NT2/D1 (cell line): ENCODE measurements around the gene PPP4R3B.

ENCODE experiments used
- DNase-seq: peaks from one replicate; pipeline ENCODE4 v3.0.0-alpha.2; 2011; ENCODE audit warnings: low read depth, low spot score
- H3K27me3 ChIP-seq: 2 replicates; pipeline ENCODE4 v1.6.0; 2011; ENCODE audit warnings: mild to moderate bottlenecking; ENCODE audit not compliant: insufficient read length, insufficient read depth
- H3K36me3 ChIP-seq: 2 replicates; pipeline ENCODE4 v1.6.1; 2011; ENCODE audit warnings: mild to moderate bottlenecking, low read length, mixed read lengths; ENCODE audit not compliant: insufficient read depth, insufficient read length
- H3K4me1 ChIP-seq: 2 replicates; pipeline ENCODE4 v1.5.1; 2011; ENCODE audit not compliant: insufficient read depth, insufficient read length
- H3K4me3 ChIP-seq: 2 replicates; pipeline ENCODE4 v1.5.1; 2011; ENCODE audit warnings: low read depth; ENCODE audit not compliant: insufficient read length
- H3K9ac ChIP-seq: 2 replicates; pipeline ENCODE4 v1.6.0; 2011; ENCODE audit warnings: low read depth; ENCODE audit not compliant: insufficient read length
- H3K9me3 ChIP-seq: 2 replicates; pipeline ENCODE4 v1.5.1; 2011; ENCODE audit warnings: mild to moderate bottlenecking, low read length; ENCODE audit not compliant: insufficient read depth
- SUZ12 ChIP-seq: IDR thresholded peaks from 2 replicates; pipeline ENCODE4 v1.6.1; 2011; ENCODE audit not compliant: insufficient read length, insufficient read depth; ENCODE audit errors: extremely low read depth
- YY1 ChIP-seq: IDR thresholded peaks from 2 replicates; pipeline ENCODE4 v1.6.1; 2011; ENCODE audit not compliant: insufficient read length, insufficient read depth
- ZNF274 ChIP-seq: IDR thresholded peaks from 2 replicates; pipeline ENCODE4 v1.6.1; 2011; ENCODE audit warnings: mild to moderate bottlenecking, low read depth, low read length

PPP4R3B gene

GRCh38 chr2:55617175-55618024 is at the start of gene PPP4R3B:
PPP4R3B (minus strand) TSS chr2:55617622; CDS start chr2:55617285, 337 bp downstream.
- peak; percentile 80 for TF ChIP-seq YY1
- TF ChIP-seq ZNF274: no peak
- TF ChIP-seq SUZ12: no peak

DNA sequence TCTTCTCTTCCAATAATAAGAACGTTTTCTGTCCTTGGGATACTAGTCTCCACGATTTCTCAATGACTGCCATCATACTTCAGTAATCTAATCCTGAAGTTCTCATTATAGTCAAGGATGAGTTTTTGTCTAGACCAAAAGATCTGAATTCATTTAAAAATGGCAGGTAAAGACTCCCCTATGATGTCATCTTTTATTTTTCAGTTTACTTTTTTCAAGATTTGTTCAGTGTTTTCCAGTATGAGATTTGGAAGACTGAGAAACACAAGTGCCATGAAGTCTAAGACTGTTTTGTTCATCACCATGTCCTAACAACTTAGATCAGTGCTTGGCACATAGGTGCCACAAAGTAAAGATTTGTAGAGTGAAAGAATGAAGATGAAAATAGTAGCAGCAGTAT is 35.8 kb upstream of the PPP4R3B start:
- Histone ChIP-seq H3K9ac (no peak overlapping the region), H3K36me3 (peaks cover 52% of the 10 kb centered on the region), H3K9me3 (peaks cover 11% of the 10 kb centered on the region; the same call in 1 of the 2 replicates), H3K27me3 (no peaks in the 10 kb centered on the region), H3K4me1 (no peaks in the 10 kb centered on the region), H3K4me3 (no peak overlapping the region)
- DNase-seq: no peak
- TF ChIP-seq ZNF274 (no peak), SUZ12 (no peak), YY1 (no peak)

More at GRCh38 chr2:55617175-55618024, at the start of gene PPP4R3B:
- peak; percentile 98 for DNase-seq
- Histone ChIP-seq H3K27me3 (no peaks in the 10 kb centered on the region), H3K4me1 (no peaks in the 10 kb centered on the region), H3K9me3 (no peaks in the 10 kb centered on the region), H3K4me3 (peak within 1 kb of the TSS; percentile 94), H3K9ac (peak within 1 kb of the TSS; percentile 97), H3K36me3 (peaks cover 31% of the 10 kb centered on the region)

DNA sequence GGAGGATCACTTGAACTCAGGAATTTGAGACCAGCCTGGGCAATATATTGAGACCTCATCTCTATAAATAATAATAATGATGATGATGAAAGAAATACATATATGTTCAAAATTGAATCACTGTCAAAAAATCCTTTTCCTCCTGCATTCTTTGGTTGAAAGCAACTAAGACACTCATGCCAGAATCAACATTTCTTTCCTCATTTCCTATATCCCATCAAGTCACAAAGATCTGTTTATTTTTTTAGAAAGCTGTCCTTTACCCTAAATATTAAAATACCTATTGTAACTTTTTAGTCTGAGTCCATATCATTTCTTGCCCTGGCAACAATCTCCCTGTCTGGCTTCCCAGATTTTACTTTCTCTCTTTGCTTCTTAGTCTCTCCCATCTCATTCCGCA is 31.8 kb upstream of the PPP4R3B start:
- H3K27me3 ChIP-seq: no peaks in the 10 kb centered on the region
- no peak overlapping the region for H3K4me3 ChIP-seq
- H3K36me3 ChIP-seq: peaks cover 58% of the 10 kb centered on the region
- DNase-seq: no peak
- H3K9me3 ChIP-seq: peaks cover 11% of the 10 kb centered on the region; the same call in 1 of the 2 replicates
- TF ChIP-seq ZNF274 (no peak), SUZ12 (no peak), YY1 (no peak)
- H3K4me1 ChIP-seq: no peaks in the 10 kb centered on the region
- no peak overlapping the region for H3K9ac ChIP-seq

- no peaks in the 10 kb centered on the region for H3K9me3 ChIP-seq
- no peak overlapping the region for H3K4me3 ChIP-seq
- peaks cover 45% of the 10 kb centered on the region for H3K36me3 ChIP-seq
- H3K4me1 ChIP-seq: no peaks in the 10 kb centered on the region
- H3K27me3 ChIP-seq: no peaks in the 10 kb centered on the region
- H3K9ac ChIP-seq: no peak overlapping the region
- TF ChIP-seq YY1 (no peak), SUZ12 (no peak), ZNF274 (no peak)
- DNase-seq: no peak
Observed at GRCh38 chr2:55636831-55637230, 19.4 kb upstream of the PPP4R3B start.

DNA sequence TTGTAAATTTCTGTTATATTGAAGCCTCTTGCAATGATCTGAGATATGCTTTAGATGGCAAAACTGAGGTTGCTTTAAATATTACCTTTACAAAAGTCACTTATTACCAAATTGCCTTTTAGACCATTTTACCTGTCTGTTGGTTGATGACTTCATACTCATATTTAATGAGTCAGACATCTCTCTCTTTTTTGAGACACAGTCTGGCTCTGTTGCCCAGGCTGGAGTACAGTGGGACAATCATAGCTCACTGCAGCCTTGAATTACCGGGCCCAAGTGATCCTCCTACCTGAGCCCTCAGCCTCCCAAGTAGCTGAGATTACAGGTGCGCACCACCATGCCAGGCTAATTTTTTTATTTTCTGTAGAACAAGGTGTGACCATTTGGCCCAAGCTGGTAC is 11.5 kb upstream of the PPP4R3B start:
- Histone ChIP-seq H3K4me3 (no peak overlapping the region), H3K9me3 (no peaks in the 10 kb centered on the region), H3K36me3 (peaks cover 4% of the 10 kb centered on the region), H3K4me1 (no peaks in the 10 kb centered on the region), H3K27me3 (no peaks in the 10 kb centered on the region), H3K9ac (no peak overlapping the region)
- TF ChIP-seq YY1 (no peak), ZNF274 (no peak), SUZ12 (no peak)
- DNase-seq: no peak

DNA sequence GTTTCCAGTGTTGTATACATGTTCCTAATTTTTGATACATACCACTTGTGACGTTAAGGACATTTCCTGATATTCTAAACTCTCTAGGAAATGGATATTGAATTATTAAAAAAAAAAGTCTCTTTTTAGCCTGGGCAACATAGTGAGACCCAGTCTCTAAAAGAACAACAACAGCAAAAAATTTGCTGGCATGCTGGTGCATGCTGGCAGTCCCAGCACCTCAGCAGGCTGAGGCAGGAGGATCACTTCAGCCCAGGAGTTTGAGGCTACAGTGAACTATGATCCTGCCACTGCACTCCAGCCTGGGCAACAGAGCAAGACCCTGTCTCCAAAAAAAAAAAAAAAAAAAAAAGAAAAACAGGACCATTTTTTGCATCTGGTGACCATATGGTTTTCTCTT is 10.5 kb upstream of the PPP4R3B start:
- no peak for TF ChIP-seq ZNF274
- no peak for TF ChIP-seq YY1
- TF ChIP-seq SUZ12: no peak
- Histone ChIP-seq H3K4me3 (no peak overlapping the region), H3K9me3 (no peaks in the 10 kb centered on the region), H3K9ac (no peak overlapping the region), H3K27me3 (no peaks in the 10 kb centered on the region), H3K4me1 (no peaks in the 10 kb centered on the region), H3K36me3 (peaks cover 4% of the 10 kb centered on the region)
- no peak for DNase-seq

GRCh38 chr2:55621802-55622201 is 4.4 kb upstream of the PPP4R3B start:
- no peak for DNase-seq
- H3K27me3 ChIP-seq: no peaks in the 10 kb centered on the region
- no peaks in the 10 kb centered on the region for H3K4me1 ChIP-seq
- no peak overlapping the region for H3K4me3 ChIP-seq
- no peaks in the 10 kb centered on the region for H3K9me3 ChIP-seq
- H3K9ac ChIP-seq: no peak overlapping the region
- peaks cover 14% of the 10 kb centered on the region for H3K36me3 ChIP-seq
- TF ChIP-seq YY1 (no peak), SUZ12 (no peak), ZNF274 (no peak)
